ENCODE measurements around the gene CCSER1.

Gene CCSER1

DNA sequence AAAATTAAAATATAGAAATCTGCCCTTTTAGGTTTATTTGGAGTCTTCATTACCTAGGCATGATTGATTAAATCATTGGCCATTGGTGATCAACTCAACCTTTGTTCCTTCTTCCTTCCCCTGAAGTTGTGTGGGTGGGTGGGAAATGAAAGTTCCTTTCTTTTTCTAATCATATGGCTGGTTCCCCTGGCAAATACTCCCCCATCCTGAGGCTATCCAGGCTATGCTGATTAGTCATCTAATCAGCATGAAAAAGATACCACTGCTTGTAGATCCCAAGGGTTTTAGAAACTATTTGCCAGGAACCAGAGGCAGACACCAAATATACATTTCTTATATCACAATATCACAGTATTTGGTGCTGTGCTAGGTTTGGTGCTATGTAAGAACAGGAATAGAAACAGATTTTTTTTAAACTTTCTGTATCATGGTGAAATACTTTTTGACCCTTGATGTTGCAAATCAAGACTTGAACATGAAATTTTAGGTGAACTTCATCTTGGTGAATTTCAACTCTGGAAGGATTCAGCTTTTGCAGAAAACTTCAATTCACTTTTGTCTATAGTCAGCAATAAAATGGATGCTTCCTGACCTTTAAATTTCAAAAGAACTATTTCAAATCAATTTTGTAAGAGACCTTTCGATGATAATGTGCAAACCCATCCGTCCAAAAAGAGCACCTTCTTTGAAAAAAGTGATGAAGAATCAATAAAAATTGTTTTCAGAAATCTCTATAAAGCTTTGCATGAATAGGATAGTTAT, 71.1 kb downstream of the CCSER1 start:
- DNase-seq: peak; percentile 15

DNA sequence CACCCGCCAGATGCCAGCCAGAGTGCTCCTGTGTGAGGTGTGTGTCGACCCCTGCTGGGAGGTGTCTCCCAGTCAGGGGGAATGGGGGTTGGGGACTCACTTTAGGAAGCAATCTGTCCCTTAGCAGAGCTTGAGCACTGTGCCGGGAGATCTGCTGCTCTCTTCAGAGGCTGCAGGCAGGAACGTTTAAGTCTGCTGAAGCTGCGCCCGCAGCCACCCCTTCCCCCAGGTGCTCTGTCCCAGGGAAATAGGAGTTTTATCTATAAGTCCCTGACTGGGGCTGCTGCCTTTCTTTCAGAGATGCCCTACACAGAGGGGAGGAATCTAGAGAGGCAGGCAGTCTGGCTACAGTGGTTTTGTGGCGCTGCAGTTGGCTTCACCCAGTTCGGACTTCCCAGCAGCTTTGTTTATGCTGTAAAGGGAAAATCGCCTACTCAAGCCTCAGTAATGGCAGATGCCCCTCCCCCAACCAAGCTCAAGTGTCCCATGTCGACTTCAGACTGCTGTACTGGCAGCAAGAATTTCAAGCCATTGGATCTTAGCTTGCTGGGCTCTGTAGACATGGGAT, 80.8 kb downstream of the CCSER1 start:
- no peak for DNase-seq

GRCh38 chr4:90209922-90210321, 82.7 kb downstream of the CCSER1 start:
- no peak for DNase-seq

GRCh38 chr4:90211174-90211573, 84.0 kb downstream of the CCSER1 start:
- DNase-seq: no peak

GRCh38 chr4:90215286-90215685, 88.1 kb downstream of the CCSER1 start:
- peak; percentile 3 for DNase-seq

- DNase-seq: no peak
These were observed 92.6 kb downstream of the CCSER1 start for GRCh38 chr4:90219822-90220221.

GRCh38 chr4:90220459-90220858, 93.3 kb downstream of the CCSER1 start:
- no peak for DNase-seq

GRCh38 chr4:90226734-90227133, 99.5 kb downstream of the CCSER1 start:
- no peak for DNase-seq

GRCh38 chr4:90227177-90227576, 100.0 kb downstream of the CCSER1 start:
- DNase-seq: no peak

- no peak for DNase-seq
These were observed 107.8 kb downstream of the CCSER1 start for GRCh38 chr4:90234916-90235547.

- DNase-seq: no peak
These were observed 110.7 kb downstream of the CCSER1 start for GRCh38 chr4:90237751-90238530.

DNA sequence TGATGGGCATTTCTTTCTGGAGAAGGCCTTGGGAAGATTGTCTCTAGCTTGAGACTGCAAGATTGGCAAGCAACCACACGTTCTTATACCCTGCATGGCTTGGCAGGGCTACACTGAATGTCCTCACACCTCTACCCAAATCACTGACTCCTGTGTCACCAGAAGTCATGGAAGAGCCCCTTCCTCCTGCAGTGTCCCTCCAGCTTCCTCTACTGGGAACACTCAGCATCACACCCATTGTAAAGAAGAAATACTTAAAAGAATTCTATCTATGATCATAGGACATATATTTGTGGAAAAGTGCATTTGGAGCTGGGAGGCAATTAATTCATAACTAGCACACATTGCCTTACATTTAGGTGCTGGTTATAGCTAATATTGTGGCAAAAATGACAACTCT, 113.1 kb downstream of the CCSER1 start:
- DNase-seq: no peak

GRCh38 chr4:90241008-90241407, 113.8 kb downstream of the CCSER1 start:
- no peak for DNase-seq

GRCh38 chr4:90245837-90246236, 118.6 kb downstream of the CCSER1 start:
- DNase-seq: no peak

DNA sequence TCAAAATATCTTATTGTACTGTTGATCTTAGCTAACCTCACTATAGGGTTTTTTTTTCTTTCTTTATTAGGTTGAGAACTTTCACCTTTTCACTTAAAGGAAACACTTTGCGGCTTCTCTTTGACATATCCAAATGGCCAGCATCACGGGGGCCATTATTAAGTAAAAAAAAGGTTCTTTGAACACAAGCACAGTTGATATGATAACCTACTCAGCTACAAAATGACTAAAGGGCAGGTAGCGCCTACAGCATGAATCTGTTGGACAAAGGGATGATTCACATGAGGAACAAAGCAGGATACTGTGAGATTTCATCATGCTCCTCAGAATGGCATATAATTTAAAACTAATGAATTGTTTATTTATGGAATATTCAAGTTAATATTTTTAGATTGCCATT, 119.6 kb downstream of the CCSER1 start:
- no peak for DNase-seq

DNA sequence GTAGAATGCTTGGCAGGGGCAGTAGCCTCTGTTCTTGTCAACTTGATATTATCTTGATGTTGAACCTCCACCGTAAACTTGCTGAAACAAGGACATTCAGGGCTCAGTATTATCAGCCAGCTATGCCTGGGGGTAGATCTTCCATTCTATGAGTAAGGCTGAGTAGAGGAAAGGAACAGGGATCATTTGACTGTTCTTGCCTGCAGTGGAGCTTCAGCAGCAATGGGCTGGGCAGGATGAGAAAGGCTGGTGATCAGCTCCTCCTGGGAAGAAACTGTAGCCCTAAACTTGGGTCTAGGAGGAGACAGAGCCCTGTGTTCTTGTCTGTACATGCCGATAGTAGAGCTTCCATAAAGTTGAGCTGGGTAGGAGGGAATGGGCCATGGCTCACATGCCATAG, 127.2 kb downstream of the CCSER1 start:
- no peak for DNase-seq

- no peak for DNase-seq
These were observed 147.0 kb downstream of the CCSER1 start for GRCh38 chr4:90274175-90274574.

- no peak for DNase-seq
These were observed 153.8 kb downstream of the CCSER1 start for GRCh38 chr4:90280954-90281353.

GRCh38 chr4:90281541-90282355, 154.6 kb downstream of the CCSER1 start:
- DNase-seq: no peak

- DNase-seq: no peak
These were observed 163.2 kb downstream of the CCSER1 start for GRCh38 chr4:90290345-90290744.

DNA sequence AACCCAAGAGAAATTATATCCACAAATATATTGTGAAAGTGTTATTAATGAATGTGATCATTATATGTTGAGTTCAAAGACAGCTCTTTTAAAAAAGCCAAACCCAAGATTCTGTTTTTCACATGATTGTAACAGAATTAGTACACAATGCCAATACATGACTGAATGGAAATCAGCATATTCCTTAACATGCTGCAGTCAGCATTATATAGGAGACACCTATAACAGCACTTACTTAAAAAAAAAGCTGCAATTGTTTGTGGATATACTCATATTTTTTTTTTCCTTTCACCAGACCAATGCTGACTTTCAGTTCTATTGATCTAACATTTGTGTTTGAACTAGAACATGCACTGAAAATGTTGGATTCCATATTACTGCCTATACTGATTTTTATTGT, 165.2 kb downstream of the CCSER1 start:
- no peak for DNase-seq

DNA sequence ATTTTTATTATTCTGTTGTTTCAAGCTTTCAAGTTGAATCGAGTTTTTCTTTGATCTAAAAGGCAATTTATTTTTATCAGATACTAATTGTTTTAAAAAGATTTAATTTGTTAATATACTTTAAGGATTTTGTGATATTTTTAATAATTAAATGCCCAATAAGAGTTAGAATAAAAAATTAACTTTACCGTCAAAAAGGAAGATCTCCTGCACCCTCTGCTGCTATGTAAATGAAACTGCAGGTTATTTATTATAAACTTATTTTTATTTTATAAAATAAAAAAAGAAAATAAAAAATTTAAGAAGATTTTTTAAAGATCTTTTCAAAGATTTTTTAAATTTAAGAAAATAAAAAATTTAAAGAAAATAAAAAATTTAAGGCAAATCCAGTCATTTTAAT, 166.1 kb downstream of the CCSER1 start:
- peak; percentile 10 for DNase-seq

DNA sequence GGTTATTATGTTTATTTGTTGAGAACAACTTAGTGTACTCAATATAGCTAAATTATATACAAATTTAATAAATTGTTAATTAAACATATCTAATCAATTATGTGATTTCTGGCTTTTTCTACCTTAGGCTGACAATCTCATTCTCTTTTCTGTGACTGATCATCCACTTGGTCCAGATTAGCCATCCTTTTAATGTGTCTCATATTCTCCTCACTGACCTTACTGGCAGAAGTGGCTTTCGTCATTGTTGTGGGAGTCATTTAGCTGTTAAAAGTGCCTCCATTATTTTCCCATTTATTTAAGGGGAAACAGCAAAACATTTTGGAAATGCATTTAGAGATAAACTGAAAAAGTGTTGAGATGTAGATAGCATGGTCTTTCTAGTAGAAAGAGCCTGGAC, 172.2 kb downstream of the CCSER1 start:
- DNase-seq: no peak

Data from inflammatory macrophage treated with lipopolysaccharide for 4 hours (primary cell).